NCI-H187 (cell line): ENCODE data around the gene SPOCK3.
"Not testable (repeated sequence)": the region's sequence is repeated elsewhere in the genome, so short reads cannot be mapped to it uniquely, and the experiment has no call there.

Experiments used
- DNase-seq, 2 experiments: peaks; one replicate each; lab custom pipeline; 2025; lab: John Stamatoyannopoulos, UW

The SPOCK3 gene

DNA sequence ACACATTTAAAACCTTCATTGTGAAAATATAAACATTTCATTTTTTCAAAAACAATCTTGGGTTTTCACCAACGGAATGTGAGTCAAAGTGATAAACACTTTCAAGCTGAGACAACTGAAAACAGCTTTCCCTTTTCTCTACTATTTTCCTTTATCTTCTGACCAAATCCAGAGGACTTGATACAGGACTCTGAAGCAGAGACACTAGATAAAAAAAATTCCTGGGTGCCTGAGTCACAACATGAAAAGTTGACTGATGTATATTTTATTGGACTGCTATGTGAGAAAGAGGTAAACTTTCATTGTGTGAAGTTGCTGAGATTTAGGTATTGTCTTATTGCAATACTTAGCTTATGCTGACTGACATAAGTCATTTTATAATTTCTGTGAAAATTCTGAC is 411.2 kb downstream of the SPOCK3 start:
- DNase-seq: no peak

DNA sequence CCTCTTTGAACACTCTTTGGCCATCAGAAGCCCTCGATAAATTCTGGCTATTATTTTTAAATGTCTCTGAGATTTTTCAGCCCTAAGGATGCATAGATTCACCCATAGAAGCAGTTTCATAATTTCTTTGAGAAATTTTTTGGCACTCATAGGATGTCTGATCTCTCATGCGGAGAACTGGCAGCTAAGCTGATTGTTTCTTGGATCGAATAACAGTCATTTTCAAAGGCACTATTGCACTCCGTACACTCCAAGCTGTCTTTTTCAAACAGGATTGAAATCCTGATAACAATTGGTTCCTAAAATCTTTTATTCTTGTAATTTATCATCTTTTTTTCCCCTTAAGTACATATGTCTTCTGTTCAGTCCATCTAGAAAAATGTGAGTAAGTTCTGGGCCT is 411.9 kb downstream of the SPOCK3 start:
- no peak for DNase-seq

DNA sequence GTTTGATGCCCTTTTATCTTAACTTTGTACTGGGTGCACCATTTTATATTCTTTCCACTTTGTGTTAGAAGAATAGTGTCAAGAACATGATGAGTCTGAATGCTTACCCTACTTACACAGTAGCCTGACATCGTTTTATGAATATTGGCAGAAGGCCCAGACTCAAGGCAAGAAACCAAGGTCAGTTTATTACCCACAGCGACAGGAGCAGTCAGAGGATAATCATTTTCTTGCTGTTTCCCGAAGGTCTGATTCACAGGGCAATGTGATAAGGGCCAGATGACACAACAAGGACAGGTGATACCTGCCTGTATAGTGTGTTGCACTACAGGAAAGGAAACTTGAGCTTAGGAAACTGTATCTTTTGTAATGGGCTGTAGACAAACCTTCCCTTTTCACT is 417.4 kb downstream of the SPOCK3 start:
- DNase-seq: no peak

DNA sequence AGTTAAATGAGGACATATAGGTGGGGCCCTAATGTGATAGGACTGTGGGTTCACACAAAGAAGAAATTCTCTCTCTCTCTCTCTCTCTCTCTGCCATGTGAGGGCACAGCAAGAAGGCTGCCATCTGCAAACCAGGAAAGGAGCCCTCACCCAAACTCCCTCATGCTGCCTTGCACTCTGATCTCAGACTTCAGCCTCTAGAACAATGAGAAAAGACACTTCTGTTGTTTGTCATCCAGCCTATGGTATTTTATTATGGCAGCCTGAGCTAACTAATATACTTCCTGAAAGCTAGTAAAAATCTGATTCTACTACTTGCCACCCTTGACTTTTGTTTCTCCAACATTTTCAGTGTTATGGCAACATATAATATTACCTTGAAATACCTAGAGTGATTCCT is 425.9 kb downstream of the SPOCK3 start:
- DNase-seq: no peak

DNA sequence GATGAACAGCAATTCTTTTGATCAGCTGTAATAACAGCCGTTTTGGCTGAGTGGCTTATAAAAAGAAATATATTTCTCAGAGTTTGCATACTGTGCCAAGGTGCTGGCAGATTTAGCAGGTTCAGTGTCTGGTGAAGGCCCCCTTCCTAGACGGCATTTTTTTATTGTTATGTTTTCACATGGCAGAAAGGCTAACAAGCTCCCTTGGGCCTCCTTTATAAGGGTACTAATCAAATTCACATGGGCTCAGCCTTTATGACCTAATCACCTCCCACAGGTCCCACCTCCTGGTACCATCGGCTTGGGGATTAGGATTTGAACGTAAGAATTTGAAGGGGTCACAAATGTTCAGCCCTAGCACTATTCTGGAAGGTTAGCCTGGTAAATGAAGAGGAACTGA is 431.9 kb downstream of the SPOCK3 start:
- no peak for DNase-seq

DNA sequence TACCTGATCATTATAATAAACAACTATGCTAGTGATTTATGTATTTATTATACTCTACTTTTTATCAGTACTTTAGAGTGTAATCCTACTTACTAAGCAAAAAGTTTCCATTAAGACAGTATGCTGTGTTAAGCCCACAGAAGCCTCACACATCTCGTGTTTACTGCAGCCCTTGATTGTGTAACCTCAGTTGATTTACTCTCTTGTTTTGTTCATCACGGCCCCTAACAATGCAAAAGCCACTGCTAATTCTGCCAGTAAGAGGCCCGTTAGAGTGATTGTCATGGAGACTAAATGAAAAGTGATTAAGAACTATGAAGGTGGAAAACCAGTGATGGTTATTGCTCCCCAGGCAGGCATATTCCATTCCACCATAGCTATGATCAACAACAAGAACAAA is 436.2 kb downstream of the SPOCK3 start:
- no peak for DNase-seq

DNA sequence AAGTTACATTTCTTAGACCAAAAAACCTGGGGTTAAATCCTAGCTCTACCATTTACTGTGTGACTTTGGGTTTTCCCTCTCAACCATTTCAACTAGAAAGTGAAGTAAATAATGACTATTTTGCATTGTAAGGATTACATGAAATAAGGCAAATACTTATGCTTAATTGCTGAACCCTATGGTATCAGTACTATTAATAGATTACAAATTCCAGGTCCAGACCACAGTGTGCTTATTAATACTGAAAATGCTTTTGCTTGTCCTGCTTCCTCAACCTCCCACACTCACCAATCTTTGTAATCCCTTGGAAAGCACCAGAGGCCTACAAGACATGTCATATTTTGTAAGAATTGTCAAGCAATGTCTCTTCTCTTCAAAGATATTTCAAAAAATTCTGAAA is 456.5 kb downstream of the SPOCK3 start:
- no peak for DNase-seq

DNA sequence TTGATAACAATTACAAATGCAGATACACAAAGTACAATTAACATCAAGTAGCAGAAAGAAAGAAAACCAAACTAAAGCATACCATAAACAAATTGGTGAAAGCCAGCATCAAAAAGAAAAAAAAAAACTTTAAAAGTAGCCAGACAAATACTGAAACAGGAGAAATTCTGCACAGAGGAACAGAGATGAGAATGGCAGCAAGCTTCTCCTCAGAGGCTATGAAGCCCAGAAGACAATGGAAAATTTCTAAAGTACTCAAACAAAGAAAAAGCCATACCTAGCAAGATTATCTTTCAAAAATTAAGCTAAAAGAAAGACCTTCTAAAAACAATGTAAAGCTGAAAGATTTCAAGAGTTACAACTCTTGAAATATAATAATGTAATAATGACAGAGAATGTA is 471.3 kb downstream of the SPOCK3 start:
- no peak for DNase-seq

DNA sequence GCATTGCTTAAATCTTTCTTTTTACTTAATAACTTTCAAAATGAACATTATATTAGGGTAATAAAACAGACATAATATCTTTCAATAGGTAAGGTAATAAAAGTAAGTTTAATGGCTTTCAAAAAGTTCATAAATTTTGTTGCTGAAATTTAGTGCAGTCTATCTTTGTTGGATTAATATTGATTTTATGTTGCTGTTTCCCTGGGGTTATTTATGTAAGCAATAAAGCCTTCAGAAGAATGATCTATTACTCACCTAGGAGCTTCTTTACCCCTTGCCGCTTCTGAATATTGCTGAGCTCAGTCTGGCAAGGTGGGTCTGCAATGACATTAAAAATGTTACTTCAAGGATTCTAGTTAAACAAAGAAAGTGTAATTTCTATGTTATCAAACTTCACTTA is 492.6 kb downstream of the SPOCK3 start:
- DNase-seq: no peak

DNA sequence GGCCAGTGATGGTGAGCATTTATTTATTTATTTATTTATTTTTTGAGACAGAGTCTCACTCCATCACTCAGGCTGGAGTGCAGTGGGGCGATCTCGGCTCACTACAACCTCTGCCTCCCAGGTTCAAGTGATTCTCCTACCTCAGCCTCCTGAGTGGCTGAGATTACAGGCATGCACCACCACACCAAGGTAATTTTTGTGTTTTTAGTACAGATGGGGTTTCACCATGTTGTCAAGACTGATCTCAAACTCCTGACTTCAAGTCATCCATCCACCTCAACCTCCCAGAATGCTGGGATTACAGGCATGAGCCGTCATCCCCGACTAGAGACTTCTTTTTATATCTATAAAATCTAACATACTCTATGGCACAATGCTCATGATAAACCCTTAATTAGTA is 495.1 kb downstream of the SPOCK3 start:
- not testable (repeated sequence) for DNase-seq

DNA sequence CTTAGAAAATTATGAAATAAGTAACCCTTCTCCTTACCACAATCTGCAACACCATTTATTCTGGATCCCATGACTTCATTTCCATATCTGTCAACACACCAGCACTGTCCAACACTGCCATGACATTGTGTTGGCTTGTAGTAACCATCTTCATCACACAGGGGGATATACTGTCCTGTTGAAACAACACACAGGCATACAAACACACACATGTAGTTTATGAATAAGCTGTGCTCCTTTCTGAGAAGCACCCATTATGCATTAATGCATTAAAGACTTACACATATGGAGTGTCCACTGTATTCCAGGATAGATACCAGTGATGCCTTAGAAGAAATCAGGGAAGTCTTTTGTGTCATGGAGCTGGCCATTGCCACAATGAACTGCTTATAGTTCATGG is 496.9 kb downstream of the SPOCK3 start:
- no peak for DNase-seq

DNA sequence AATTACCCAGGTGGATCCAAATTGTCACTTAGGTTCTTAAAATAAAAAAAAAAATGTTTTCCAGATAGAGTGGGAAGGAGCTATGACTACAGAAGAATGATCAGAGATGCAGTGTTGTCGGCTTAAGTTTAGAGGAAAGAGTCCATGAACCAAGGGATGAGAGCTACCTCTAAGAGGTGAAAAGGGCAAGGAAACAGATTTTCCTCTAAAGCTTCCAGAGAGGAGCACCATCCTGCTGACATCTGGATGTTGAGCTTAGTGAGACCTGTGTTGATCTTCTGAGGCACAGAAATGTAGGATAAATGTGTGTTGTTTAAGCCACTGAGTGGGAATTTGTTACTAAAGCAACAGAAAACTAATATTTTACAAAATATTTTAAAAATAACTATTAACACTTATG is 498.7 kb downstream of the SPOCK3 start:
- no peak for DNase-seq

DNA sequence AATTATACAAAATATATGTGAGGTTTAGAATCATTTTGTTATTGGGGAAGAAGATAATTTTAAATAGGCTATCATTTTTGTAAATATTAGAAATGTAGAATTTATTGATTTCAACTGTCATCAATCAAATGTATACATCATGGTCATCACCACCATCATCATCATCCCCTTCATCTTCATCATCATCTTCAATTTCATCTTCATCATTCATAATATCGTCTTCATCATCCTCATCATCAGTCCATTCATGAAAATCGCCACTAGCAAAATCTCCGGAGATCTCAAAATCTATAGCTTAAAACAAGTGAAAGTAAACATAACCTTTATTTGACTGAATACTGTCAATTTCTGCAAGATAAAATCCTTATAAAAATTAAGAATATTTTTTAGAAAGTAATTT is 499.5 kb downstream of the SPOCK3 start:
- no peak for DNase-seq

DNA sequence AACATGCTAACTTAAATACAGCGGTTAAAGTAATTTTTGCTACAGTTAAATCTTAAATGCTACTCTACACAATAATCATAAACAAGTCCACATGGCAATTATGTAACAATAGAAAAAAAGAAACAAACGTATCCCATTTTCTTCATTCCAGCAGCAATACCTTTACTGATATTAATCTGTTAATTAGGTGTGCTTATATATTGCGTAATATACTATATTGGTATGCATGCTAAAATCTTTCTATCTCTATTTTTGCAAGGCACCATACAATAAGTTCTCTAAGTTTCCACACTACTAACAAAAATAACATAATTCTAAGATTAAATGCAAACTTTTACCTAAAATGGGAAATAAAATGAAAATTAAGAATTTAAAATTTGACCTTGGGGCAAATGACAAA is 500.6 kb downstream of the SPOCK3 start:
- DNase-seq: no peak

DNA sequence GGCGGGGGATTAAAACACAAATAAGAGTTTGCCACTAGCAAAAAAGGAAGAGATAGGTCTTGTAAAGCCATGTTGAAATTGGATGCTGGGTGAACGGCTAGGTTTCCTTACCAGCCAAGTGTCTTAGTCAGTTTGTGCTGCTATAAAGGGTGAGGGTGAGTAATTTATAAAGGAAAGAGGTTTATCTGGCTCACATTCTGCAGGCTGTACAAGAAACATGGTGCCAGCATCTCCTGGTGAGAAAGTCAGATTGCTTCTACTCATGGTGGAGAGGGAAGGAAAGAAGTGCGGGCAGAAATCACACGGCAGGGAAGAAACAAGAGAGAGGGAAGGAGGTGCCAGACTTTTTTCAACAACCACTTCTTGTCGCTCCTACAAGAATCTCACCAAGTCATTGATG is 507.5 kb downstream of the SPOCK3 start:
- no peak for DNase-seq

DNA sequence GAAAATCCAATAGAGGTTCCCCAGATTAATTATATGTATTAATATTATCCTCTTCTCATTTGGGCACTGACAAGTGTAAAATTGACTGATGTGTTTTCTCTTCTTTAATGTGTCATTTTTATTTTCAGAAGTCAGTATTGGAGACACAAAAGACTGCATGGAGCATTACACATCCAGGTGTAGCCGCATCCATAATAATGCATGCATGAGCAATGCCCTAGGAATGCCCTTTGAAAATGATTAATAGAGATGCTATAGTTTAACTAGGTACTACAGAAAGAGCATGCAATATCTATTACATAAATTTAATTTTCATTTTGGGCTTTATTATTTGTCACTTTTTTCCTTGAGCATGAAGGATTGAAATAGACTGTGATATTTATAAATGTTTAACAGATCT is 509.9 kb downstream of the SPOCK3 start:
- DNase-seq: no peak

DNA sequence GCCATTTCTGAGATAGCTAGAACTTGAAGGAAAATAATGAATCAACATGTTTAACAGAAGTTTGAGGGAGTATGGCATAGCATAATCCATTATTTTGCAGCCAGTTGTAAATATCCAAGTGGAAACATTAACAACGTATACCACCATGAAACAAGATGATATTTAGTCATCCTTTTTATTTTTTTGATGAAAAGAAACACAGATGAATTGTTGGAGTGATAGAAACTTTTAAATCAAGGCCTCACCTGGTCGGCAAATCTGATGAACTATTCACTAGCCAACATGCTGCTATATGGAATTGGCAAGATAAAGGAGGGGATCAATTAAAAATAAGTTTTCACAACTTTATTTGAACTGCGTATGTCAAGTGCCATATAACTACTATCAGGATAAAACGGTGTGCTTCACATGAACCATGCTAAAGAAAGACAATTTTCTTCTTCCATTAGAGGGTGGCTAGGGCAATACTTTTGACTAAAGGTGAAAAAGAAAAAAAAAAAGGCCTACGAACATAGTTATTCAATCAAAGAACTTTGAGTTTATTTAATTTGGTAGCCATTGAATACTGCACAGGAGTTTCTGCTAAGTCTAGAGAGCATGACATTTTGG is 510.7 kb downstream of the SPOCK3 start:
- DNase-seq: no peak

DNA sequence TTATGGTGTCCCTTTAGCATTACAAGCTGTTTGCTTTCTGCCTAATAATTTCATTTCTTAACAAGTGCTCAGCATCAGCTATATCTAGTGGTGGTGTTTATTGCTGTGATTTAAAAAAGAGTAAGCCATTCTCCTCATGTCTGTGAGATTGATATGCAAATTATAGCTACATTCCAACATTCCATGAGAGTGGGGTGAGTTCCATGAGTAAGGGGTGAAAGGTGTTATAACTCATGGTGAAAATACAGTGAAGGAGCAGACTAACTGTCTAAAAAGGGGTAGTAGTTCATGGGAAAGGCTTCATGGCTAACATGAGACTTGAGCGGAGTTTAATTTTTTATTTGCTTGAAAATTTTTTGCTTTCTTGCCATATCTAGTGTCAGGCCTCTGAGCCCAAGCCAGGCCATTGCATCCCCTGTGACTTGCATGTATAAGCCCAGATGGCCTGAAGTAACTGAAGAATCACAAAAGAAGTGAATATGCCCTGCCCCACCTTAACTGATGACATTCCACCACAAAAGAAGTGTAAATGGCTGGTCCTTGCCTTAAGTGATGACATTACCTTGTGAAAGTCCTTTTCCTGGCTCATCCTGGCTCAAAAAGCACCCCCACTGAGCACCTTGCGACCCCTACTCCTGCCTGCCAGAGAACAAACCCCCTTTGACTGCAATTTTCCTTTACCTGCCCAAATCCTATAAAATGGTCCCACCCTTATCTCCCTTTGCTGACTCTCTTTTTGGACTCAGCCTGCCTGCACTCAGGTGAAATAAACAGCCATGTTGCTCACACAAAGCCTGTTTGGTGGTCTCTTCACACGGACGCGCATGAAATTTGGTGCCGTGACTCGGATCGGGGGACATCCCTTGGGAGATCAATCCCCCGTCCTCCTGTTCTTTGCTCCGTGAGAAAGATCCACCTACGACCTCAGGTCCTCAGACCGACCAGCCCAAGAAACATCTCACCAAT is 518.3 kb downstream of the SPOCK3 start:
- DNase-seq: not testable (repeated sequence)

DNA sequence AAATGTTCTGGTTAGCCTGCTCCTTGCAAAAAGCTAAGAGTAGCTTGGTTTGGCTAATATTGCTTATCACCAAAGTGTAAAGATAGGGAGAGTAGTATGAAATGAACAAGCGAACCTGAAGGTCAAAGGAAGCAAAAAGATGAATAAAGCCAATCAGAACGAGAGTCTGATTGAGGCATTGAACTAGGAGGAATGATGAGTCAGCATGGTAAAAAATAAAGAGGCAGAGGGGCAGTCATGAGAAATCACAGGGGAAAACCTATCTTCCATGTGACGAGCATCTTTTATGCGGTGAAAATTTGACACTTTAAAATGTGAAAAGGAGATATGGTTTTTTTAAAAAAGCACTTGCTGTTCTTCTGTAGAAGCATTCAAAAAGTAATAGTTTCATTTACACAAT is 533.7 kb downstream of the SPOCK3 start:
- no peak for DNase-seq

DNA sequence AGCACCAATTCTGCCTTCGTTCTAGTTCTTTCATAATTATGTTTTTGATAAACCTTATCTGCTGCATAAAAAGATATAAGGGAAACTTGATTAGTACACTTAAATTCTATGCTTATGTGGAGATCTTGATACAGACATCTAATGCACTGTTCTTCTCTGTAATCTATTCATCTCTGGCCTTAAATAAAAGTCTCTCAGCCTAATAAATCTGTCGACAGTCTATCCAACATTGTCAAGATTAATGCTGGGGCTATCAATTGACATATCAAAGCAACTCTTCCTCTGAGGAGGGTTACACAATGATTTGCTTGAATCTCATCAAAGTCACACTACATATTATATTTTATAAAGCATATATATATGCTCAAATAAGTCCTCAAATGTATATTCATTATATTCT is 545.5 kb downstream of the SPOCK3 start:
- DNase-seq: no peak

DNA sequence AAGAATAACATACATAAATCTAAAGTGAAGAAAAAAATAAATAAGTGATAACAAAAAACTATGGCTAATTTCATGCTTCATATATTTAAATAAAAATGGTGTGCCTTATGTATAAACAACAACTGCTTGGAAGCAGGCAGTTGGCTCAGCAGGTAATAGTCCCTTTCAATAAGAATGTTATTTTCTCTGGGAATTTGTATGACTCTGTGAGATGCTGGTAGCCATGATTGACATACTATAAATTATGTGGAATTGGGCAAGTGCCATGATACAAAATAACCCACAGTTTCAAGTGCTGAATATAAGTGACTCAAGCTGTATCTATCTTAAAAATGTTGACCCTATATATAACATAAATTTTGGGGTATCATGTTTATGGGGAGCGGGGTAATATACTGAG is 546.5 kb downstream of the SPOCK3 start:
- DNase-seq: no peak
